ENCODE data around the gene THADA.
A peak's percentile ranks its signal among the peaks of the same experiment; 100 is the strongest.
"Not testable (repeated sequence)": the region's sequence is repeated elsewhere in the genome, so short reads cannot be mapped to it uniquely, and the experiment has no call there.

THADA gene

DNA sequence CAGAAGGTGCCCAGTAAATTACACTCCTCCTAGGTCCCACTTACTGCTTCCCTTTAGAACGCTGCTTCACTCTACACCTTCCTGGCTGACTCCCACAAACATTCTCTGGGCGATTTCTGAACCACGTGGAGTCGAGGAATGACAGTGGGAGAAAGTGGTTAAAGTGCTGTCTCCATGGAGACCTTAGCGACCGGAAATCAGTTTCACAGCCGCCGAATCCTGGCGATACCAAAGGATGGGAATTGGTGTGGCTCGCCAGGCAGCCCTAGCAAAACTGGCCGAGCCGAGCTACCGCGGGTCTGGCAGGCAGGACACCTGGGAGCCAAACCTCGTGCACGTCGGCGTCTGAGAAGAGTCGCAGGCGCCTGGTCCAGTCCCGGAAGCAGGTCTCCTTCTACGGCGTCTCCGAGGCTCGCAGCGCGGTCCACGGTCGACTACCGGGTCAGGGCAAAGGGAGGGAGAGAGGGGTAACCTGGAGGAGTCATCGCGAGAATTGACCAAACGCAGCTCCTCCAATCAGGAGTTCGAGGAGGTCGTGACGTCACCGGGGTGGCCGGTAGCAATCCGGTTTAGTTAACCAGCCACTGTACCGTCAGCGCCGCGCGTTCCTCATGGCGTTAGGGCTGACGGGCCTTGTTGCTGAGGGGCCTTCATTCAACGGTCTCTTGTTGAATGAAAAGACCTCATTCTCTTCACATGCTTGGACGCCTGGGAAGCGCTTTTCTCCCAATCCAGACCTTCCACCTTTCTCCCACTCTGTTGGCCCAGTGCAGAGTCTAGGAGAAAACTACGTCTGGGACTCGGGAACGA is at the start of gene THADA:
THADA (minus strand) TSS at position 436 of the 810 bp plus-strand sequence. CDS start 3,646 bp downstream, outside the sequence.
- peak within 1 kb of the TSS; percentile 93 for H3K4me3 ChIP-seq (ENCODE audit: low read depth, low read length)
- no peak for TF ChIP-seq CTCF (IDR thresholded peaks at IDR 0.05; ENCODE audit: low read depth, low read length)

- H3K4me3 ChIP-seq (ENCODE audit: low read depth, low read length) = no peak overlapping the region
- no peak for TF ChIP-seq CTCF (IDR thresholded peaks at IDR 0.05; ENCODE audit: low read depth, low read length)
Observed at GRCh38 chr2:43643680-43644079, 47.8 kb upstream of the THADA start.

DNA sequence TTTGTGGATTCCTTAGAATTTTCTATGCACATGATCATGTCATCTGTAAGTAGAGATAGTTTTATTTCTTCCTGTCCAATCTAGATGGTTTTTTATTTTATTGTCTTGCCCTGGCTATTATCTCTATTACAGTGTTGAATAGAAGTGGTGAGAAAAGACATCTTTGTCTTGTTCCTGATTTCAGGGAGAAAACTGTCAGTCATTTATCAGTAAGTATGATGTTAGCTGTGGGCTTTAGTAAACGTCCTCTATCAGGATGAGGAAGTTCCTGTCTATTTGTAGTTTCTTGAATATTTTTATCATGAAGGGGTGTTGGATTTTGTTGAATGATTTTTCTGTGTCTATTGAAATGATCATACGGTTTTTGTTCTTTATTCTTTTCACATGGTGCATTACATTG is 46.5 kb upstream of the THADA start:
- H3K4me3 ChIP-seq (ENCODE audit: low read depth, low read length) = no peak overlapping the region
- no peak for TF ChIP-seq CTCF (IDR thresholded peaks at IDR 0.05; ENCODE audit: low read depth, low read length)

GRCh38 chr2:43637030-43637803 is 41.4 kb upstream of the THADA start, which contains the start of gene PLEKHH2:
TSS of gene PLEKHH2 (plus strand) at chr2:43637260. CDS start at chr2:43644674, 7,414 bp downstream.
- H3K4me3 ChIP-seq (ENCODE audit: low read depth, low read length) = peak within 1 kb of the TSS; percentile 86
- no peak for TF ChIP-seq CTCF (IDR thresholded peaks at IDR 0.05; ENCODE audit: low read depth, low read length)

DNA sequence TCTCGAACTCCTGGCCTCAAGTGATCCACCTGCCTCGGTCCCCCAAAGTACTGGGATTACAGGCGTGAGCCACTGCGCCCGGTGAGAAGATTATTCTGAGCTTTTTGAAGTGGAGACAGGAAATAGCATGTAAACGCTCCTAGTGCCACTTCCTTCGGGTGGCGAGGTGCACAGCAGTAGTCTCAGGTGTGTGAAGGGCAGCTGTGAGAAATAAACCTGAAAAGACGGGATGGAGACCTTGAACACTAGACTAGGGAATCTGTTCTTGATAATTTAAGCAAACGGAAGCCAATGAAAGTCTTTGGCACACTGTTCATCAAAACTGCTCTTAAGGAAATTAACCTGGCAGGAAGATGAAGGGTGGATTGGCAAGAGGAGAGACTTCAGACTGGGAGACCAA is 40.8 kb upstream of the THADA start:
- no peak for TF ChIP-seq CTCF (IDR thresholded peaks at IDR 0.05; ENCODE audit: low read depth, low read length)
- H3K4me3 ChIP-seq (ENCODE audit: low read depth, low read length) = peak overlapping the region; percentile 86

DNA sequence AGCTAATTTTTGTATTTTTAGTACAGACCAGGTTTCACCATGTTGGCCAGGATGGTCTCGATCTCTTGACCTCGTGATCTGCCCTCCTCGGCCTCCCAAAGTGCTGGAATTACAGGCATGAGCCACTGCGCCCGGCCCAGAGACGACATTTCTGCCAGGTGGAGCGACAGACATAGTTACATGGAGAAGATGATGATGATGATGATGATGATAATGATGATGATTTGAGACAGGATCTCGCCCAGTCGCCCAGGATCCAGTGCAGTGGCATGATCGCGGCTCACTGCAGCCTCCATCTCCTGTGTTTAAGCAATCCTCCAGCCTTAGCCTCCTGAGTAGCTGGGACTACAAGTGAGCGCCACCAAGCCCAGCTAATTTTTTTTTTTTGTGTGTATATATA is 40.3 kb upstream of the THADA start:
- H3K4me3 ChIP-seq (ENCODE audit: low read depth, low read length) = not testable (repeated sequence)

GRCh38 chr2:43634604-43635306 is 38.9 kb upstream of the THADA start:
- 0 out of 2 replicates have a peak overlapping the region, but pooled peaks have one; percentile 8 for H3K4me3 ChIP-seq (ENCODE audit: low read depth, low read length)
- TF ChIP-seq CTCF (IDR thresholded peaks at IDR 0.05; ENCODE audit: low read depth, low read length) = no peak
